GM21423 (cell line): Measurements from ENCODE around the gene CCT2.

Source experiments
- ATAC-seq: cut with Tn5 transposase; IDR thresholded peaks from one replicate; pipeline ENCODE4 v1.9.1; 2021; ENCODE audit warnings: mild to moderate bottlenecking, moderate library complexity; ENCODE audit not compliant: unreplicated experiment

Gene CCT2

GRCh38 chr12:69639400-69640016 is 54.2 kb downstream of the CCT2 start:
- ATAC-seq = peak; percentile 80

- no peak for ATAC-seq
These were observed 56.3 kb downstream of the CCT2 start for GRCh38 chr12:69641546-69641945.

- ATAC-seq = no peak
These were observed 57.3 kb downstream of the CCT2 start for GRCh38 chr12:69642531-69642930.

GRCh38 chr12:69644511-69644910 is 59.3 kb downstream of the CCT2 start:
- no peak for ATAC-seq

- no peak for ATAC-seq
These were observed 59.8 kb downstream of the CCT2 start for GRCh38 chr12:69645031-69645430.

GRCh38 chr12:69647178-69647577 is 61.9 kb downstream of the CCT2 start:
- ATAC-seq = no peak

- no peak for ATAC-seq
These were observed 63.2 kb downstream of the CCT2 start for GRCh38 chr12:69648476-69648875.

GRCh38 chr12:69649529-69649928 is 64.3 kb downstream of the CCT2 start:
- no peak for ATAC-seq
